ENCODE results near the gene WFDC10A.
"Not testable (repeated sequence)": the region's sequence is repeated elsewhere in the genome, so short reads cannot be mapped to it uniquely, and the experiment has no call there.

WFDC10A gene

DNA sequence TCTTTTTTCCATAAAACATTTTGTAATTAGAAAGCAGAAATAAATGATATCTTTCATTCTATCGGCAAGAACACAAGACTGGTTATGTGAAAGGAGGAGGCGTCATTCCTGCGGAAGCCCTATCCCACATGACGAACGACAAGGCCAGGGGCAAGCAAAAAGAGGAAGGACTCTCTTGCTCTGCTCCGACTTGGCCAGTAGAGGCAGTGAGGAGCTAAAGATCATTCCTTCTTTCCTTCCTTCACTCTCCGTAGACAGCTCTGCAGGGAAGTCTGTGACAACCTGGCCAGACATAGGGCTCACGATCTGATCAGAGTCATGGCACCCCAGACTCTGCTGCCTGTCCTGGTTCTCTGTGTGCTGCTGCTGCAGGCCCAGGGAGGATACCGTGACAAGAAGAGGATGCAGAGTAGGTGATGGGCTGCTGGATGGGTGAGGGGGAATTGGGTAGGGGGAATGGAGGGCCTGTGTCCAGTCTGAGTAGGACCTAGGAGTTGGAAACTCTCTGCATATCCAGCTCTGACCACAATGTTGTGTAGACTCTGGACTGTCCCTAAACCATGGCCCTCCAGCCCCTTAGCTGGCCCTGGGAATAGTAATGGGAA is at the start of gene WFDC10A:
Gene WFDC10A (plus strand): TSS at position 244 of the 605 bp plus-strand sequence. CDS start 75 bp downstream, at position 319.
- DNase-seq (ENCODE audit: low spot score), result no peak

DNA sequence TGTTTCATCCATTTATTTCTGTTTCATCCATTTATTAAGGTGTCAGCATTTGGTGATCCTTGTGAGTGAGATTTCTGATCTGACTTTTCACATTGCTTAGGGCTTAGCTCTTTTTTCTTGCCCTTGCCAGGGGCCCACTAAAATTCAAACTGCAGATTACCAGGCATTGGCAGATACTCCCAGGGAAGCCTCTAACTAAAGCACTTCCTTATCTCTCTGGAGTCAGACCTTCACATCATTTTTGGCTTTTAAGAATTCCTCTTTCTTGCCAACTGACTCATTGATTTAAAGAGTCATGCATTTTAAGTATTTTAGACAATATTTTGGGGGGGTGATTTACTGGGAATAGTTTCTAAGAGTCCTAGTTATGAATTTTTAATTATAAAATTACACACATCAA is 47.8 kb upstream of the WFDC10A start:
- no peak for DNase-seq (ENCODE audit: low spot score)

DNA sequence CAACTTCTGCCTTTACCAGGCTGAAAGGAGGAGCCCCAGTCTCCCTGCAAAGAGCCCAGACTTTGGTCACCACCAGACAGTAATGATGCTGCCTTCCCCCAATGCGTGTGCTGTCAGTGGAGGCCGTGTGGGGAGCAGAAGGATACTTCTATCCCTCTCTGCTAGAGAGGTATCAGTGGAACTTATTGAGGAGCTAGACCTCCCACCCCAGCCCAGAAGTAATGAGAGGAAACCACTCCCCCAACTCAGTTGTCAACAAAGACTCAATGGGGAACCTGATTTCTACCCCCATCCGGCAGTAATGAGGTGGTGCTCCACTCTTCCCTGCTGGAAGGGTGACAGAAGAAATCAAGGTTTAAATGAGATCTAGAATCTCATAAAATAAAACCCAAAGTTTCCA is 46.0 kb upstream of the WFDC10A start:
- DNase-seq (ENCODE audit: low spot score), result no peak

DNA sequence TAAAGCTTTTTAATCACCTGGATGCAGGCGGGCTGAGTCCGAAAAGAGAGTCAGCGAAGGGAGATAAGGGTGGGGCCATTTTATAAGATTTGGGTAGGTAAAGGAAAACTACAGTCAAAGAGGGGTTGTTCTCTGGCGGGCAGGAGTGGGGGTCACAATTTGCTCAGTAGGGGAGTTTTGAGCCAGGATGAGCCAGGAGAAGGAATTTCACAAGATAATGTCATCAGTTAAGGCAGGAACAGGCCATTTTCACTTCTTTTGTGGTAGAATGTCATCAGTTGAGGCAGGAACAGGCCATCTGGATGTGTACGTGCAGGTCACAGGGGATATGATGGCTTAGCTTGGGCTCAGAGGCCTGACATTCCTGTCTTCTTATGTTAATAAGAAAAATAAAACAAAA is 45.2 kb upstream of the WFDC10A start:
- DNase-seq (ENCODE audit: low spot score), result not testable (repeated sequence)

DNA sequence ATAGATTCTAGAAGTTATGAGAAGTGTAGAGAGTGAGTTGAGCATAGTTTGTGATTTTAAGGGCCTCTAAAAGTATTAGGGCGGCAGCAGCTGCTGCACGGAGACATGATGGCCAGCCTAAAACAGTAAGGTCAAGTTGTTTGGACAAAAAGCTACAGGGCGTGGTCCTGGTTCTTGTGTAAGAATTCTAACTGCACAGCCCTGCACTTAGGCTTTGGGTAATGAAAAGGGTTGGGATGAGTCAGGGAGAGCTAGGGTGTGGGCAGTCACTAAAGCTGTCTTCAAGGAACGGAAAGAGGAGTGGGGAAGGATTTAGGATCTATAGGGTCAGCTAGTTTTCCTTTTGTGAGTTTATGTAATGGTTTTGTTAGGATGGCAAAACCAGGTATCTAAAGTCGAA is 43.6 kb upstream of the WFDC10A start:
- DNase-seq (ENCODE audit: low spot score), result not testable (repeated sequence)

DNA sequence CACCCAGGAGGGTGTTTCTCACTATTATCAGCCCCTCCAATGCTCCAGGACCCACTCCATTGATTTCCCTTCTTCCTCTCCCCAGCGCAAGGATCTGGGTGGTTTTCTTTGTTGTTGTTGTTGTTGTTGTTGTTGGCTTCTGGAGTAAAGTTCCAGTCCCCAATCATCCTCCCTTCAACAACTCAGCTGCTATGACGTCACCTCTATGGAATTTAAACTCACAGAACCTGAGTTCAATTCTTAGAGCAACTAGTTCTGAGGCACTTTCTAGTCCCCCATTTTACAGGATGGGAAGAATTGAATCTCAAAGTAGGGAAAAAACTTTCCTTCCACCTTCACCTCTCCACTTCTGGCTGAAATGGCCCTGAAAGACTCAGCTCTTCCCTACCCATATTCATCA is 40.7 kb upstream of the WFDC10A start:
- DNase-seq (ENCODE audit: low spot score), result no peak

DNA sequence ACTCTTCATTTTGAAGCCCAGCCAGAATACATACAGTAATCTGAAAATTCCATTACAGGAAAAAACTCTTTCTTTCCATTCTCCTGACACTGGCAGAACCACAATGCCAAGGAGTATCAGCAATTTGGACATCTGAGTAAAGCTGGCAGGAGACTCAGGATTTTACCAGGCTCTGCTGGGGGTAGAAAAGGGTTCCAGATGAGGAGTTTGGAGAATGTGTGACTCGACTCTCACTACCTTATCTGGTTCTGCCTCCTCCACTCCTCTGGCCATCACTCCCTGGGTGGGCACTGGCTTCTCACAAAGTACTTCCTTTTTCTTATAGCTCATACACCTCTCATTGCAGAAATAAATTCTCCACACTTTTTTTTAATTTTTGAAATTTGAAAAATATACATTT is 39.8 kb upstream of the WFDC10A start:
- no peak for DNase-seq (ENCODE audit: low spot score)

DNA sequence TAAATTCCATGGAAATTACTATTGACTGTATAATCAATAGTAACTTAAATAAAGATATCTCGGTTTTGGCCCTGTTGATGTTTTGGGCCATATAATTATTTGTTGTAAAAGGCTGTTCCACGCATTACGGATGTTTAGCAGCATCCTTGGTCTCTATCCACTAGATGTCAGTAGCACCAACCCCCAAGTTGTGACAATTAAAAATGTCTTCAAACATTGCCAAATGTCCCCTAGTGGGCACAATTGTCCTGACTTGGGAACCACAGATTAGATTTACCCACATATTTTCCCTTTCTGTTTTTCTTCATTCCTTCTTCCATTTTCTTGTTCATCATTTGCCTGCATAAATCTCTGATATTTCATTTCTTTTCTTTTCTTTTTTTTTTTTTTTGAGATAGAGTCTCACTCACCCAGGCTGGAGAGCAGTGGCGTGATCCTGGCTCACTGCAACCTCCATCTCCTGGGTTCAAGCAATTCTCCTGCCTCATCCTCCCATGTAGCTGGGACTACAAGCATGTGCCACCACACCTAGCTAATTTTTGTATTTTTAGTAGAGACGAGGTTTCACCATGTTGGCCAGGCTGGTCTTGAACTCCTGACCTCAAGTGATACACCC is 36.9 kb upstream of the WFDC10A start:
- peak; percentile 0 for DNase-seq (ENCODE audit: low spot score)

DNA sequence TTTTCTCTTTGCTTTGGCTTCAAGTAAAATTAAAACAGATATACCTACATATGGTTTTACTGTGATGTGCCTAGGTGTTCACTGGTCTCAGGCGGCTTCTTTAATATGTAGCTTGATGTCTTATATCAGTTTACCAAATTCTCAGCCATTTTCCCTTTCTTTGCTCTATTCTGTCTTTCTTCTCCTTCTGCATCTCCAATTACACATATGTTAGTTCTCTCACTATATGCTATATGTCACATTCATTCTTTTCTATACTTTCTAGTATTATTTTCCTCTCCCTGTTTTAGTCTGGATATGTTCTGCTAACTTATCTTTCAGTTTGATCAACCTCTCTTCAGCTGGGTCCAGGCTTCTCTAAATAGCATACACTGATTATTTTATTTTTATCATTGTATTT is 36.0 kb upstream of the WFDC10A start:
- DNase-seq (ENCODE audit: low spot score), result no peak

DNA sequence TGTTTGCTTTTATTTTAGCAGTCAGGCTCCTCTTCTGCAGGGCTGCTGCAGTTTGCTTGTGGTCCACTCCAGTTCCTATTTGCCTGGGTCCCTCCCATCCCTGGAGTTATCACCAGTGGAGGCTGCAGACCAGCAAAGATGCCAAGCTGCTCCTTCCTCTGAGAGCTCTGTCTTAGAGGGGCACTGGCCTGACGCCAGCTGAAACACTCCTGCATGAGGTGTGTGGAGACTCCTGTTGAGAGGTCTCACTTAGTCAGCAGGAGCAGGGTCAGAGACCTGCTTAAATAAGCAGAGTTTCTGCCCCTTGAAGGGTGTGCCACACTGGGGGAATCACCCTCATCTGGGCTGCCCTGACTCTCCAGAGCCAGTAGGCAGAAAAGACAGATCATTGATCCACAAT is 34.3 kb upstream of the WFDC10A start:
- DNase-seq (ENCODE audit: low spot score), result no peak

DNA sequence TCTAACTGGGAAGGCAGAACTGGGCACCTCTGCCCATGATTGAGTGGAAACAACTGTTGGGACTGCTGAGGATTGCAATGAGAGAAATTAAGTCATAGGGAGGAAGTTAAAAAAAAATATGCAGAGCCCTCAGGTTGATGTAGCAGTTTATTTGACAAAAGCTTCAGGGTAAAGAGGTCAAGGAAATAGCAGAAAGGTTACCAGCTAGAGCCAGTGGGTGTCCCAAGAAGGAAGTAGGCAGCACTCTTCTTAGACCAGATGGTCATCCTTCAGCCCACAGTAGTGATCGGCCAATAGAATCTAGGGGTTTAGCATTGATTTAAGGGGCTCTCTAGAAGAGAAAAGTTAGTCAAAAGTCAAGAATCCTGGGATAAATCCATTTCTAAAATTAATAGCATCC is 21.7 kb upstream of the WFDC10A start:
- no peak for DNase-seq (ENCODE audit: low spot score)

DNA sequence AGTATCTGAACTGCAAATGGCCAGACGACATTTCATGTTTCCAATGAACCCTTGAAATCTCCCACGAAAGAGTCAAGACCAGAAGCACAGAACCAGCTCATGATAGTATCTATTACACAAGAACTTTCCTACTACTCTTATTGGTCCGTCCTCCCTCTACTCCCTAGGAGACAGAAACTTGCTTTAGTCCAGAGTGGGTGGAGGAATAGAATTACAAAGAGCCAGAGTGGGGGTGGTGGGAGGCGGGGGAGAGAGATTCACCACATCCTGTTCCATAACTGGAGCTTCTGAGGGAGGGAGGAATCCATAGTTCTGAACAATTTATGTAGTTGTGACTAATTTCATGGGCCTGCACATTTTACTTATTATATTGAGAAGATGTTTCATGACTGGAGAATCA is 18.5 kb upstream of the WFDC10A start:
- DNase-seq (ENCODE audit: low spot score), result no peak

DNA sequence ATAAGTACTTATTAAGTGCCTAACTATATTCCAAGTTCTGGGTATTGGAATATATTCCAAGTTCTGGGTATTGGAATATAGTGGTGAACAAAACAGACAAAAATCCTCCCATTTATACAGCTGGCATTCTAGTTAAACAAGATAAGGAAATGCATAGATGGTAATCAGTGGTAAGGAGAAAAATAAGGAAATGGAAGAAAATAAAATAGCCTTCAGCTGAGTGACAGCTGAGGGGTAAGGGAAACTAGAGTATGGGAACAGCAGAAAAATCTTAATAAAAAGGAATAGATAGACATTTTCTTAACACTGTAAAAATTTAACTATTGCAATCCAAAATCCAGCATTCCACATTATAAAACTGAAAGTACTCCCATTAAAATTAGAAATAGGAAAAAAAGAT is 17.2 kb upstream of the WFDC10A start:
- DNase-seq (ENCODE audit: low spot score), result no peak

DNA sequence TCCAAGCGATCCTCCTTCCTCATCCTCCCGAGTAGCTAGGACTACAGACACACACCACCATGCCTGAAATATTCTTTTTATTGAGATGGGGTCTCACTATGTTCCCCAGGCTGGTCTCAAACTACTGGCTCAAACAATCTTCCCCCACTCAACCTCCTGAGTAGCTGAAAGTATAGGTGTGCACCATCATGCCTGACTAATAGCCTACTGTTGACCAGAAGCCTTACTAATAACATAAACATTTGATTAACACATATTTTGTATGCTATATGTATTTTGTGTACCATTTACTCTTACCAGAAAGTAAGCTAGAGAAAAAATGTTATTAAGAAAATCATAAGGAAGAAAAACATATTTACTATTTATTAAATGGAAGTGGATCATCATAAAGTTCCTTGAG is 11.9 kb upstream of the WFDC10A start:
- DNase-seq (ENCODE audit: low spot score), result no peak

DNA sequence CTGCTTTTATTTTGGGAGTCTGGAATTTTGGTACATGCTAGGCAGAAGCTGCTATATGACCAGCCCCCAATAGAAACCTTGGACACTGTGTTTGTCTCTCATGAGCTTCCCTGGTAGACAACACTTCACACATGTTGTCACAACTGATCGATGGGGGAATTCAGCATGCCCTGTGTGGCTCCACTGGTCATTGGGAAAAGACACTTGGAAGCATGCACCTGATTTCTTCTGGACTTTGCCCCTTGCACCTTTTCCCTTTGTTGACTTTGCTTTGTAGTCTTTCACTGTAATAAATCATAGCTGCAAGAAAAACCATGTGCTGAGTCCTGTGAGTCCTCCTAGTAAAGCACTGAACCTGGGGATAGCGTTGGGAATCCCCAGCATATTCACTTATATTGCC is 7.9 kb upstream of the WFDC10A start:
- DNase-seq (ENCODE audit: low spot score), result no peak

DNA sequence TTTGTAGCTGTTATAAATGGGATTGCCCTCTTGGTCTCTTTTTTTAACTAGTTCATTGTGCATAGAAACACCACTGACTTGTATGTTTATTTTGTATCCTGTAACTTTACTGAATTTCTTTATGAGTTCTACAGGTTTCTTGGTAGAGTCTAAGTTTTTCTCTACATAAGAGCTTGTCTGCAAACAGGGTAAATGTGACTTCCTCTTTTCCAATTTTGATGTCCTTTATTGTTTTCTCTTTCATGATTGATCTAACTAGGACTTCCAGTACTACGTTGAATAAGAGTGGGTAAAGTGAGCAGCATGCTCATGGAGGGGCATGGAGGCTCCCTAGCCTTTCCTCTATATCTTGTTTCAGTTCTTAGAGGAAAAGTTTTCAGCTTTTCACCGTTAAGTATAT is 3.0 kb upstream of the WFDC10A start:
- DNase-seq (ENCODE audit: low spot score), result no peak

DNA sequence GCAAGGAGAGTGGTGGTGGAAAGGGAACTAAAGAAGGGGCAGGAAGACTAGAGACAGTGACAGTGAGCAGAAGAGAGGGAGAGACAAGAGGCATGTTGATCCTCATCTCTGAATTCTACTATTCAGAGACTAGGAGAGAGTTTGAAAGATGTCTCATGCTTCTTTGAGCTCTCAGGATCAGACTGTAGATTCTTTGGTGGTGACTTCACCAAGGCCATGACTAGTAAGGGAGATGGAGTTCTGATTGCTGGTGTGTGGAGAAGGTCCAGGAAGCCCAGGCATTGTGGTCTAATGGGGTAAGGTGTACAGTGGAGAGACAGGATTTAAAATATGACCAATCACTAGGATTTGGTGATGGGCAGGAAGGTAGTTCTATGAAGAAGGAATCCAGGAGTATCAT is 832 bp downstream of the WFDC10A start:
- no peak for DNase-seq (ENCODE audit: low spot score)

DNA sequence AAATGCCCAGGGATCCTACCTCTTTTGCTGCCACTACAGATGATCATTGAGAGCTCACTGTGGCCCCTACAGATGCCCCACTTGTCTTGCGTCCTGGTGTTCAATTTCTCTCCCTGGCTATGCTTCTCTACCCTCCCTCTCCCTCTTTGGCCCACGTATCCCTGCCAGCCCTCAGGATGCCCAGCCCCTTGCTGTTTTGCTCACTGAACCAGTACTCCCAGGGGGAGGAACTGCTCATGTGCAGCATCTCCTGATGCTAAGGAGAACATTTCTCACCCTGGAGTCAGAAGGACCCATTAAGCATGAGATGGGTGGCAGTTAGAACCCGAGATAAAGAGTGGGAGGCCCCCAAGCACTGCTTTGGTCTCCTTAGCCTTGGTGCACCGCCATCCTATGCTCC is 1.6 kb downstream of the WFDC10A start, which contains the start of gene WFDC9:
Gene WFDC9 (minus strand): TSS at position 101 of the 400 bp plus-strand sequence. CDS start 21,103 bp downstream, outside the sequence.
- no peak for DNase-seq (ENCODE audit: low spot score)

DNA sequence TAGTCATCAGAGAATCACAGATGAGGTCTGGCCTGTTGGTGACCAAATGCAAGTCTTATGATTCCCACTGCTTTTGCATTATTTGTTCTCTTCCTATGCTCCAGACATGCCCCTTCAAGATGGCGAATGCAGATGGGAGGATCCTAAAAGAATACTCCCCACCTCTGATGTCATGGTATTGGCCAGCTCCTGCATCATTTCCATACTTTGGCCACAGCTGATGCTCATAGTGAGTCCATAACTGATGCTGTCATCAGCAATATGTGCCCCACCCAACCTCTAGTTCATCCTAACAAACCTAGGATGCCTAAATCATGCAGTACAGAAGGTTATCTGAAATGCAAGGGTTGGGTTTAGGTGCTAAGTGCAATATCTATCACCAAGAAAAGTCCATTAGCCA is 7.0 kb downstream of the WFDC10A start:
- DNase-seq (ENCODE audit: low spot score), result no peak

DNA sequence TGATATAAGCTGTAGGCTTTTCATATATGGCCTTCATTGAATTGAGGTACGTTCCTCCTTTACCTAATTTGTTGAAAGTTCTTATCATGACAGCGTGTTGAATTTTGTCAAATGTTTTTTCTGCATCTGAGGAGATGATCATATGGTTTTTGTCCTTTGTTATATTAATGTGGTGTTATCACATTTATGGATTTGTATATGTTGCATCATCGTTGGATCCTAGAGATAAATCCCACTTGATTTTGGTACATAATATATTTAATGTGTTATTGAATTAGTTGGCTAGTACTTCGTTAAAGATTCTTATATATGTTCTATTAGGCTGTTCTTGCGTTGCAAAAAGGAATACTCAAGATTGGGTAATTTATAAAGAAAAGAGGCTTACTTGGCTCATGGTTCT is 10.1 kb downstream of the WFDC10A start:
- DNase-seq (ENCODE audit: low spot score), result no peak

DNA sequence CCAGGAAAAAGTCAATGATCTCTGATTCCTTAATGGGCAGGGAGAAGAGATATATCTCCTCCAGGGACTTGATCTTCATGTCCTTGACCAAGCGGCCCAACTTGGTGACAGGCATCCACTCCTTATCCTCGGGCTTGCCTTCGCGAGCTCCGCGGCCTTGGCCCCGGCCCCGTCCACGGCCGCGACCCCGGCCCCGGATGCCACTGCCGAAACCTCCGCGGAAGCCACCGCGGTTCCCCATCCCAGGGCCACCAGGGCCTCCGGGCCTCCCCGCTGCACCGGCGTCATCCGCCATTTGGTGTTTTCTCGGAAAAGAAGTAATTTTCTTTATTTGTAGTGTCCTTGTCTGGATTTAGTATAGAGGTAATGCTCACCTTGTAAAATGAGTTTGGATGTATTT is 11.5 kb downstream of the WFDC10A start:
- not testable (repeated sequence) for DNase-seq (ENCODE audit: low spot score)

DNA sequence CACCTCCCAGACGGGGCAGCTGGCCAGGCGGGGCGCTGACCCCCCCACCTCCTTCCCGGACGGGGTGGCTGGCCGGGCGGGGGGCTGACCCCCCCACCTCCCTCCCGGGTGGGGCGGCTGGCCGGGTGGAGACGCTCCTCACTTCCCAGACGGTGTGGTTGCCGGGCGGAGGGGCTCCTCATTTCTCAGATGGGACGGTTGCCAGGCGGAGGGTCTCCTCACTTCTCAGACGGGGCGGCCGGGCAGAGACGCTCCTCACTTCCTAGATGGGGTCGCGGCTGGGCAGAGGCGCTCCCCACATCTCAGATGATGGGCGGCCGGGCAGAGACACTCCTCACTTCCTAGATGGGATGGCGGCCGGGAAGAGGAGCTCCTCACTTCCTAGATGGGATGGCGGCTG is 16.3 kb downstream of the WFDC10A start:
- not testable (repeated sequence) for DNase-seq (ENCODE audit: low spot score)

DNA sequence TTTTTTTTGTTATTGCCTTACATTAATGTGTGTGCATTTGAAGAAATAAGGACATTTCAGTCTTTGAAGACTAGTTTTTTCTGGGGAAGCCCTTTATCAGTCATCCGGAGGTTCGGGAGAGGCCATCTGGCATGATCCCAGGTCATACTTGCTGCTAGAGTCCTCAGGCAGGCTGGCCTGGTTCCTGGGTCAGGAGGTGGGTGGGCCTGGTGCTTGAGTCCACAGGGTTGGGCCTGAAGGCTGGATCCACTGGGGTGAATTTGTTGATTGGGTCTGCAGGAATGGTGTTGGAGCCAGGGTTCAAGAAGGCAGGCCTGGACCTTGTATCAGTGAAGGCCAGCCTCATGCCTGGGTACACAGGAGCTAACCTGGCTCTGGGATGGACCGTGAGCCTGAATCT is 17.3 kb downstream of the WFDC10A start:
- DNase-seq (ENCODE audit: low spot score), result no peak

DNA sequence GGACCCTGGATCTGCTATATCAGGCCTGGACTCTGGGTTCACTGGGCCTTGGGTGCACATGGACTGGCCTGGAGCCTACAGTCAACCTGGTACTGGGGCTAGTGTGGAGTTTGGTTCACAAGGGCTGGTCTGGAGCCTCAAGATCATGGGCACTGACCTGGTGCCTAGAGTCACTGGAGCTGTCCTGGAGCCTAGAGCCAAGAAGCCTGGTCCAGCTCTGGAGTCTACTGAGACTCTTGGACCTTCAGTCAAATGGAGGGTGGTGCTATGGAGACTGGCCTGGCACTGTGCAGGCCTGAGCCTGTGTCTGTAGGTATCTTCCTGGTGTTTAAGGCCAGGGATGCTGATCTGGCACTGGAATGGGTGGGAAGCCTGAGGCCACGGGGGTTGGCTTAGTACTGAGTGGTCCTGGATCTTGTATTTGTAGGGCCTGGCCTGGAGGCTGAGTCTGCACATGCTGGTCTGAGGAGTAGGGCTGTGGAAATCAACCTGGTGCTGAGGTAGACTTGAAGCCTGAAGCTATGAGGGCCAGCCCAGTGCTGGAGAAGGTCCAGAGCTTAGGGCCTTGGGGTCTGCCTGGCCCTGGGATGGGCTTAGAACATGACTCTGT is 18.0 kb downstream of the WFDC10A start:
- no peak for DNase-seq (ENCODE audit: low spot score)

Data from putamen (tissue), 1 donor.